Bronchial epithelial cell (primary cell): ENCODE data around the gene PTAR1. TPM values are rescaled to one million over a fixed set of nuclear protein-coding genes. Genes with fewer than 3 reads are reported as not detected.

Experiments
- DNase-seq: peaks from one replicate; pipeline ENCODE4 v3.0.0-alpha.2; 2010; ENCODE audit warnings: low read depth
- FAIRE-seq: peaks from 2 replicates; lab custom pipeline; 2011; peaks lifted over from hg19 to GRCh38; lab: Jason Lieb, UNC
- H3K27me3 ChIP-seq: 2 replicates; pipeline ENCODE4 v1.5.1; 2011; ENCODE audit warnings: low read length; ENCODE audit not compliant: control insufficient read depth, insufficient read depth
- H3K36me3 ChIP-seq: 2 replicates; pipeline ENCODE4 v1.5.1; 2011; ENCODE audit warnings: low read length; ENCODE audit not compliant: control insufficient read depth, insufficient read depth
- H3K4me3 ChIP-seq: 2 replicates; pipeline ENCODE4 v1.5.1; 2011; ENCODE audit warnings: mild to moderate bottlenecking, low read depth, low read length, control low read depth
- total RNA-seq: library from RNA; depleted of rRNA; stranded (reverse); fragments of >200 nt; gene quantifications from 2 replicates; pipeline ENCODE4 v1.2.1, GENCODE V29; 2014
- TF ChIP-seq, protein P1 (sequence below): IDR thresholded peaks from 2 replicates; pipeline ENCODE4 v1.5.1; 2011; ENCODE audit warnings: mild to moderate bottlenecking, moderate library complexity, low read length, control low read depth, inconsistent platforms; ENCODE audit not compliant: insufficient read depth, severe bottlenecking

Gene PTAR1
- total RNA-seq, 1 donor from 2014 or later: 59.5 TPM

DNA sequence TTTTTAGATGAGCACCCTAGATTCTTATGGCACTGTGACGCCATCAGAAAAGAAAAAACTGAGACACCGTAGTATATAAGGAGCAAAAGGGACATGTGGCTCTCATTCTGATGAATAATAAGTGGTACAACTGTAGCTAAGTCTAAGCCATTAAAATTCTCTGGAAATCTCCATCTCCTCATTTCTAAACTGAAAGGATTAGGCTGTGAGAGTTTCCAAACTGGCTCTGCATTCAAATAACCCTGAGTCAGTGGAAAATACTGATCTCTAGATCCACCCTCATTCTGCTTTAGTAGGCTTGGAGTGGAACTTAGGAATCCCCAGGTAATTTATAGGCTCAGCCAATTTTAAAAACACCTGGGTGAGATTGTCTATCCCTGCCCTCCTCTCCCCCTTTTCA lies 28.5 kb downstream of the PTAR1 start:
- FAIRE-seq (no peak), DNase-seq (no peak)
- Histone ChIP-seq H3K27me3 (no peaks in the 10 kb centered on the region), H3K4me3 (no peak overlapping the region), H3K36me3 (peaks cover 15% of the 10 kb centered on the region)
- TF ChIP-seq, protein P1, sequence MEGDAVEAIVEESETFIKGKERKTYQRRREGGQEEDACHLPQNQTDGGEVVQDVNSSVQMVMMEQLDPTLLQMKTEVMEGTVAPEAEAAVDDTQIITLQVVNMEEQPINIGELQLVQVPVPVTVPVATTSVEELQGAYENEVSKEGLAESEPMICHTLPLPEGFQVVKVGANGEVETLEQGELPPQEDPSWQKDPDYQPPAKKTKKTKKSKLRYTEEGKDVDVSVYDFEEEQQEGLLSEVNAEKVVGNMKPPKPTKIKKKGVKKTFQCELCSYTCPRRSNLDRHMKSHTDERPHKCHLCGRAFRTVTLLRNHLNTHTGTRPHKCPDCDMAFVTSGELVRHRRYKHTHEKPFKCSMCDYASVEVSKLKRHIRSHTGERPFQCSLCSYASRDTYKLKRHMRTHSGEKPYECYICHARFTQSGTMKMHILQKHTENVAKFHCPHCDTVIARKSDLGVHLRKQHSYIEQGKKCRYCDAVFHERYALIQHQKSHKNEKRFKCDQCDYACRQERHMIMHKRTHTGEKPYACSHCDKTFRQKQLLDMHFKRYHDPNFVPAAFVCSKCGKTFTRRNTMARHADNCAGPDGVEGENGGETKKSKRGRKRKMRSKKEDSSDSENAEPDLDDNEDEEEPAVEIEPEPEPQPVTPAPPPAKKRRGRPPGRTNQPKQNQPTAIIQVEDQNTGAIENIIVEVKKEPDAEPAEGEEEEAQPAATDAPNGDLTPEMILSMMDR: no peak

DNA sequence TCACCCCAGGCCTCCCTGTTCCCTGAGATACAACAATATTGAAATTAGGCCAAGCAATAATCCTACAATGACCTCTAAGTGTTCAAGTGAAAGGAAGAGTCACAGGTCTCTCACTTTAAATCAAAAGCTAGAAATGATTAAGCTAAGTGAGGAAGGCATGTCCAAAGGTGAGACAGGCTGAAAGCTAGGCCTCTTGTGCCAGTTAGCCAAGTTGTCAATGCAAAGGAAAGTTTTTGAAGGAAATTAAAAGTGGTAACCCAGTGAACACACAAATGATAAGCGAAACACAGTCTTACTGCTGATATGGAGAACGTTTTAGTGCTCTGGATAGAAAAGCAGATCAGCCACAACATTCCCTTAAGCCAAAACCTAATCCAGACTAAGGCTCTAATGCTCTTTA lies 39.8 kb downstream of the PTAR1 start:
- FAIRE-seq (no peak), DNase-seq (no peak)
- TF ChIP-seq, protein P1: no peak
- Histone ChIP-seq H3K36me3 (peaks cover 4% of the 10 kb centered on the region), H3K4me3 (no peak overlapping the region), H3K27me3 (no peaks in the 10 kb centered on the region)

DNA sequence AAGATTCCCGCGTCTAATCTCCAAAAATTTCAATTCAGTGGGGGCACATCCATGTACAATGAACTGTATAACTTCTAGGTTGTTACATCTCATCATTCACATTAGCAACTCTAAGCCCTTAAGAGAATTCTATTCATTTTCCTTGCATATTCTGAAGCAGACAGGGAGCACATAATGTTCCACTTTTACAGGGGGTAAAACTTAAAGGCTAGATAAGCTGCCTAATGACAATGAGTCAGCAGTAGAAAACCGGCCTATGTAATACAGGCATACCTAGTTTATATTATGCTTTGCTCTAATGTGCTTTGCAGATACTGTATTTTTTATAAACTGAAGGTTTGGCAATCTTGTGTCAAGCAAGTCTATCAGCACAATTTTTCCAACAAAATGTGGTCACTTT lies 40.4 kb downstream of the PTAR1 start:
- no peak for FAIRE-seq
- no peaks in the 10 kb centered on the region for H3K27me3 ChIP-seq
- TF ChIP-seq, protein P1: no peak
- no peak for DNase-seq
- no peak overlapping the region for H3K4me3 ChIP-seq
- peaks cover 4% of the 10 kb centered on the region for H3K36me3 ChIP-seq

DNA sequence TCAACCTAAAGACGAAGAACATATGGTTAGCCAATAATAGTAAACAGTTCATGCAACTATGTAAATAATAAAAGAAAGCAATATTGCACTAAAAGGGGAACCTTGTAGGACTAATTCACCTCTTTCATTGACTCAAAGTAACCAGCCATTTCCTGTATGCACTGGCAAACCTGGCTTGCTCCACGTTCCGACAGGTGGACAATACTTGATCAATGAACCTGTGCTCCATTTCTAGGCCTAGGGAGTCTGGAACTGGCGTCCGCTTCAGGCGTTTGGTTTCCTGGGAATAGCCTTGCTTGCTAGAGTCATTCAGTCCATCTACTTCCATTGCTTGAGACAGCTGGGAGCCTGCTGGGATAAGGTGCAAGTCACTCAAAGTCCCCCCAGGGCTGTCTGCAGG lies 41.6 kb downstream of the PTAR1 start:
- H3K4me3 ChIP-seq: no peak overlapping the region
- TF ChIP-seq, protein P1: no peak
- DNase-seq: no peak
- H3K36me3 ChIP-seq: peaks cover 5% of the 10 kb centered on the region
- FAIRE-seq: no peak
- no peaks in the 10 kb centered on the region for H3K27me3 ChIP-seq

DNA sequence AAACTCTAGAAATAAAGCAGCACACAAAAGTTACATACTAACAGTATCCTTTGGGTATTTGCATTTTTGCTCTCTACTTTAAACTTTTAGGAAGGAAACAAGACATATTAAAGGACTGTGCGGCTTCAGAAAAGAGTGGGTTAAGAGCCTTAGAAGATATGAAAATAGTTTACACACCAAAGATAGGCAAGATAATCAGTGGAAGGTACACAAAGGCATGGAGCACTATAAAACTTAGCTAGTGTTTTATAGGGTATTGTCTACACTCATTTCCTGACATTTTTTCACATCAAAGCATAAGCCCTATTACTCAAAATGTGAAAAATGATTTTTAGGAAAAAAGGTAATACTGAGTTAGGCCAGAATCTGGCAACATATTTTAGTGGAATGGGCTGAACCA lies 44.0 kb downstream of the PTAR1 start:
- Histone ChIP-seq H3K4me3 (no peak overlapping the region), H3K27me3 (no peaks in the 10 kb centered on the region), H3K36me3 (peaks cover 5% of the 10 kb centered on the region)
- TF ChIP-seq, protein P1: no peak
- DNase-seq (no peak), FAIRE-seq (no peak)

DNA sequence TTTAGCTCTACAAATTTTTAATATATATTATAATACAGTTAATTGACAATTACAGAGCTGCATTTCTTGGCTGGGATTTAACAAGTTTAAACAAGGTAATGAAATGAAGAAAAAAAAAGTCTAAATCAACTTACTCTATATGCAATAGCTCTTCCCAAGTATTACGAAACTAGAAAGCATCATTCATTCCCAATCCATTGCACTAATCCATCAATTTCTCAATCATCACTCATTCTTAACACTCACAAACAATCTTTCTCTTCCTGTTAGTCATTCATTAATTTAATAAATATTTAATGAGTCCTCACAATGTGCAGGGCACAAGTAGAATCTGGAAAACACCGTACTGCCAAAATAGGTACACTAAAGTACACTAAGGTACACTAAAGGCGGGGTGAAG lies 44.7 kb downstream of the PTAR1 start:
- Histone ChIP-seq H3K4me3 (no peak overlapping the region), H3K27me3 (no peaks in the 10 kb centered on the region), H3K36me3 (peaks cover 5% of the 10 kb centered on the region)
- TF ChIP-seq, protein P1: no peak
- DNase-seq: peak; percentile 50
- FAIRE-seq: no peak
